Fibroblast of lung (primary cell): Measurements from ENCODE around the gene CLDN25. TPM values are rescaled to one million over a fixed set of nuclear protein-coding genes. Genes with fewer than 3 reads are reported as not detected.
"Not testable (repeated sequence)": the region's sequence is repeated elsewhere in the genome, so short reads cannot be mapped to it uniquely, and the experiment has no call there.

Source experiments
- DNase-seq, 2 donors: peaks; one replicate each; pipeline versions ENCODE4 v3.0.0 to v3.0.0-alpha.2; 2010; ENCODE audit warnings: low read depth in 2 of 2
- H2AFZ ChIP-seq: 2 replicates; pipeline ENCODE4 v1.5.1; 2012; ENCODE audit warnings: low read length, control low read depth, inconsistent platforms
- H3K27ac ChIP-seq: 2 replicates; pipeline ENCODE4 v1.5.1; 2011; ENCODE audit warnings: low read length, control low read depth; ENCODE audit not compliant: insufficient read depth
- H3K27me3 ChIP-seq: 2 replicates; pipeline ENCODE4 v1.5.1; 2011; ENCODE audit warnings: mild to moderate bottlenecking, low read length; ENCODE audit not compliant: control insufficient read depth, insufficient read depth
- H3K36me3 ChIP-seq: 2 replicates; pipeline ENCODE4 v1.5.1; 2011; ENCODE audit warnings: low read length; ENCODE audit not compliant: control insufficient read depth, insufficient read depth
- H3K4me1 ChIP-seq: 2 replicates; pipeline ENCODE4 v1.5.1; 2011; ENCODE audit warnings: low read length; ENCODE audit not compliant: control insufficient read depth, insufficient read depth; ENCODE audit errors: extremely low read depth
- H3K4me2 ChIP-seq: 2 replicates; pipeline ENCODE4 v1.5.1; 2011; ENCODE audit warnings: low read length, control low read depth; ENCODE audit not compliant: insufficient read depth; ENCODE audit errors: extremely low read depth
- H3K4me3 ChIP-seq, 4 experiments: fragments of 200-600 bp in 1 of 4; sonication (generic) in 1 of 4; replicated peaks in 1 of 4; 2 replicates each; pipeline ENCODE4 v1.5.1; 2011 to 2016; ENCODE audit warnings: low read length in 4 of 4, low read depth in 3 of 4, mild to moderate bottlenecking in 3 of 4, control low read depth in 2 of 4, inconsistent platforms in 1 of 4, mixed read lengths in 1 of 4; ENCODE audit not compliant: insufficient read depth in 1 of 4; ENCODE audit errors: control extremely low read depth in 1 of 4
- H3K79me2 ChIP-seq: 2 replicates; pipeline ENCODE4 v1.5.1; 2012; ENCODE audit warnings: mild to moderate bottlenecking, low read length, inconsistent platforms; ENCODE audit not compliant: control insufficient read depth, insufficient read depth
- H3K9ac ChIP-seq: 2 replicates; pipeline ENCODE4 v1.5.1; 2011; ENCODE audit warnings: mild to moderate bottlenecking, low read length, control low read depth; ENCODE audit not compliant: insufficient read depth
- H3K9me3 ChIP-seq: 2 replicates; pipeline ENCODE4 v1.5.1; 2012; ENCODE audit warnings: low read depth, low read length; ENCODE audit not compliant: control insufficient read depth, insufficient read depth
- H4K20me1 ChIP-seq: 2 replicates; pipeline ENCODE4 v1.5.1; 2011; ENCODE audit warnings: low read length; ENCODE audit not compliant: control insufficient read depth, insufficient read depth; ENCODE audit errors: extremely low read depth
- CTCF ChIP-seq, 2 donors: IDR thresholded peaks in 1 of 2; conservative IDR thresholded peaks in 1 of 2; 1 replicate in 1 of 2; 2 replicates in 1 of 2; pipeline ENCODE4 v1.5.1; 2011 to 2012; ENCODE audit warnings: low read length in 2 of 2, control low read depth in 1 of 2, inconsistent platforms in 1 of 2, low read depth in 1 of 2, mild to moderate bottlenecking in 1 of 2
- EZH2 ChIP-seq: IDR thresholded peaks from 2 replicates; pipeline ENCODE4 v1.5.1; 2012; ENCODE audit warnings: low read length, control low read depth, mild to moderate bottlenecking; ENCODE audit errors: missing control alignments
- polyA plus RNA-seq, 2 donors: library from polyadenylated mRNA; depleted of rRNA in 1 of 2; stranded (reverse) in 1 of 2; unstranded in 1 of 2; fragments of >200 nt; gene quantifications; 2 replicates each; pipeline ENCODE4 v1.2.1, GENCODE V29; 2011 to 2012; ENCODE audit warnings: missing spikeins in 1 of 2
- total RNA-seq: library from RNA; depleted of rRNA; stranded (reverse); fragments of >200 nt; gene quantifications from 2 replicates; pipeline ENCODE4 v1.2.1, GENCODE V29; 2014

CLDN25 gene
- total and polyA plus RNA-seq, 2 donors (not counting 1 experiment from before 2014, with no cell fraction given) = not detected

DNA sequence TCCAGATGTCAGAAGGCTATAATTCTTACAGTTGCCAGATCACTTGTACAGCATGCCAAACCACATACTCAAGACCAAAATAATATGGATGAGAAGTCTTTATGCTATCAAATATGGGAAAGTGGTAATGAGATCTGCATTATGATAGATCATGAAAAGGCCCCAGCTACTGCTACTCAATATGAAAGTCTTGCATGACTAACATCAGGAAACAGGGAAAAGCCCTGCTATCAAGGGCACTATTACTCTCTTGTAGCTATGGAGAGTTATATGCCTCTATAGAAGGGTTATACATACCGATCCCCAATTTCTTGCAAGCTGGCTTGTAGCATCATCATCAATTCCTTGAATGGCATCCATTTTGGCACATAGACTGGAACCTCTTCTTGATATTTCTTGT lies 43.3 kb upstream of the CLDN25 start:
- Histone ChIP-seq H3K27ac (no peak overlapping the region), H3K9ac (no peak overlapping the region), H3K9me3 (no peaks in the 10 kb centered on the region), H3K36me3 (peaks cover 2% of the 10 kb centered on the region), H3K4me3 (no peak overlapping the region), H3K79me2 (no peaks in the 10 kb centered on the region), H3K4me2 (no peak overlapping the region), H2AFZ (no peak overlapping the region), H3K27me3 (no peaks in the 10 kb centered on the region), H3K4me1 (no peaks in the 10 kb centered on the region), H4K20me1 (no peaks in the 10 kb centered on the region)
- peak in 1 of 2 donors; percentile 16 for DNase-seq
- no peak for TF ChIP-seq EZH2

GRCh38 chr11:113752932-113753331 lies 26.7 kb upstream of the CLDN25 start:
- Histone ChIP-seq H3K4me1 (no peaks in the 10 kb centered on the region), H3K4me2 (no peak overlapping the region), H4K20me1 (no peaks in the 10 kb centered on the region), H3K27ac (no peak overlapping the region), H3K9me3 (no peaks in the 10 kb centered on the region), H3K9ac (no peak overlapping the region), H3K27me3 (no peaks in the 10 kb centered on the region), H3K4me3 (no peak overlapping the region), H3K36me3 (peaks cover 3% of the 10 kb centered on the region), H2AFZ (no peak overlapping the region), H3K79me2 (no peaks in the 10 kb centered on the region)
- TF ChIP-seq CTCF (conservative IDR thresholded peaks at IDR 0.05 in 1 of 2, IDR thresholded peaks at IDR 0.05 in 1 of 2; ENCODE audit: low read depth in 1 of 2, low read length in 2 of 2) (no peak), EZH2 (no peak)
- DNase-seq = no peak

DNA sequence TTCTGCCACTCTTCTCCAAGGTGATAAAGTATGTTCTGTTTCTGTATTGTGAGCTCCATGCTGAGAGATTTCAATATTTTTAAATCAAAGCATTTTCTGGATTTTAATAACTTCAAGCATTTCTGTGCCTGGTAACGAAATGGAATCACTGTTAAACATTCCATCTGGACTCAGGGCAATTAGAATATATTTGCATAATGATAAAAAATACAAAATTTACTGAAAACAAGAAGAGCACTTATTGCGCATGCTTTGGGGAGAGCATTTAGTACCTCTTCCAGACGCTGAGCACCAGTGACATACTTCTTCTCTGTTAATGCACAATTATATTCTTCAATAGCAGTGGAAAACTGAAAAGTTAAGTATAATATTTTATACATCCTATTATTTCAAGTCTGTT lies 19.4 kb upstream of the CLDN25 start:
- DNase-seq = no peak
- H3K9me3 ChIP-seq = no peaks in the 10 kb centered on the region
- TF ChIP-seq CTCF (conservative IDR thresholded peaks at IDR 0.05 in 1 of 2, IDR thresholded peaks at IDR 0.05 in 1 of 2; ENCODE audit: low read depth in 1 of 2, low read length in 2 of 2) (no peak), EZH2 (no peak)
- H3K79me2 ChIP-seq = no peaks in the 10 kb centered on the region
- H3K27ac ChIP-seq = no peak overlapping the region
- no peak overlapping the region for H3K9ac ChIP-seq
- no peak overlapping the region for H2AFZ ChIP-seq
- H3K4me2 ChIP-seq = no peak overlapping the region
- no peaks in the 10 kb centered on the region for H3K4me1 ChIP-seq
- H3K36me3 ChIP-seq = peaks cover 5% of the 10 kb centered on the region
- no peaks in the 10 kb centered on the region for H3K27me3 ChIP-seq
- H3K4me3 ChIP-seq = no peak overlapping the region
- no peaks in the 10 kb centered on the region for H4K20me1 ChIP-seq

- H3K36me3 ChIP-seq, H3K9me3 ChIP-seq, DNase-seq, H3K4me3 ChIP-seq, H3K4me1 ChIP-seq, H4K20me1 ChIP-seq, H3K4me2 ChIP-seq, H3K27ac ChIP-seq, H2AFZ ChIP-seq, H3K9ac ChIP-seq, H3K79me2 ChIP-seq, H3K27me3 ChIP-seq: not testable (repeated sequence)
Observed at GRCh38 chr11:113763040-113763439, 16.6 kb upstream of the CLDN25 start.
